SK-N-SH (cell line): Measurements from ENCODE around the gene ZNF683. TPM values are rescaled to one million over a fixed set of nuclear protein-coding genes. Genes with fewer than 3 reads are reported as not detected.

Experiments used
- CTCF ChIA-PET: fragments of 300-600, 350-600 bp; formaldehyde crosslinking; extraction: SDS; loops from one replicate; lab custom pipeline; 2021; lab: Yijun Ruan, JAX
- POLR2A ChIA-PET: fragments of 350-600 bp; sonication (Branson Sonifier 250); formaldehyde crosslinking; extraction: SDS; loops from one replicate; lab custom pipeline; 2020; ENCODE audit warnings: antibody characterized with exemption, inconsistent platforms; lab: Yijun Ruan, JAX
- DNase-seq: peaks from one replicate; pipeline ENCODE4 v3.0.0; 2012
- H2AFZ ChIP-seq: fragments of 200-600 bp; sonication (generic); 2 replicates; pipeline ENCODE4 v1.8.1; 2016; ENCODE audit warnings: antibody characterized with exemption, mild to moderate bottlenecking, low read depth
- H3F3A ChIP-seq: fragments of 200-600 bp; sonication (generic); replicated peaks from 2 replicates; pipeline ENCODE3; 2016; ENCODE audit warnings: antibody characterized with exemption, mild to moderate bottlenecking; ENCODE audit not compliant: insufficient read depth
- H3K27ac ChIP-seq, 2 experiments: fragments of 200-500 bp in 1 of 2; fragments of 200-600 bp in 1 of 2; sonication (Bioruptor generic) in 1 of 2; sonication (generic), shearing (Covaris generic) in 1 of 2; 2 replicates each; pipeline versions ENCODE4 v1.5.1 to v1.6.1; 2014 to 2016; ENCODE audit warnings: low read depth in 2 of 2, inconsistent platforms in 1 of 2, low read length in 1 of 2, mild to moderate bottlenecking in 1 of 2, mixed read lengths in 1 of 2
- H3K27me3 ChIP-seq: fragments of 200-600 bp; sonication (generic), shearing (Covaris generic); 2 replicates; pipeline ENCODE4 v1.6.1; 2016; ENCODE audit warnings: mixed run types; ENCODE audit not compliant: insufficient read depth
- H3K36me3 ChIP-seq, 2 experiments: fragments of 200-500 bp in 1 of 2; fragments of 200-600 bp in 1 of 2; sonication (Bioruptor generic) in 1 of 2; sonication (generic) in 1 of 2; replicated peaks in 1 of 2; 2 replicates each; pipeline versions ENCODE3 to v1.5.1; 2014 to 2016; ENCODE audit warnings: low read length in 1 of 2, mild to moderate bottlenecking in 1 of 2; ENCODE audit not compliant: insufficient read depth in 2 of 2, control insufficient read depth in 1 of 2
- H3K4me1 ChIP-seq, 2 experiments: fragments of 200-500 bp in 1 of 2; fragments of 200-600 bp in 1 of 2; sonication (Bioruptor generic) in 1 of 2; sonication (generic), shearing (Covaris generic) in 1 of 2; 2 replicates each; pipeline versions ENCODE4 v1.5.1 to v1.6.1; 2014 to 2016; ENCODE audit warnings: low read depth in 1 of 2, low read length in 1 of 2, mixed run types in 1 of 2; ENCODE audit not compliant: insufficient read depth in 2 of 2, control insufficient read depth in 1 of 2
- H3K4me2 ChIP-seq: fragments of 200-600 bp; sonication (generic), shearing (Covaris generic); 2 replicates; pipeline ENCODE4 v1.6.1; 2017; ENCODE audit warnings: mixed run types
- H3K4me3 ChIP-seq, 2 experiments: fragments of 200-500 bp in 1 of 2; fragments of 200-600 bp in 1 of 2; sonication (Bioruptor generic) in 1 of 2; sonication (generic), shearing (Covaris generic) in 1 of 2; 2 replicates each; pipeline versions ENCODE4 v1.5.1 to v1.8.1; 2014 to 2016; ENCODE audit warnings: low read depth in 2 of 2, inconsistent platforms in 1 of 2, low read length in 1 of 2, mild to moderate bottlenecking in 1 of 2, mixed read lengths in 1 of 2, moderate library complexity in 1 of 2
- H3K79me2 ChIP-seq: fragments of 200-600 bp; sonication (generic); 2 replicates; pipeline ENCODE4 v1.8.1; 2017; ENCODE audit warnings: mild to moderate bottlenecking; ENCODE audit not compliant: insufficient read depth
- H3K9ac ChIP-seq: fragments of 200-600 bp; sonication (generic); 2 replicates; pipeline ENCODE4 v1.6.1; 2017; ENCODE audit warnings: mixed run types
- H3K9me2 ChIP-seq: fragments of 200-600 bp; sonication (generic); 2 replicates; pipeline ENCODE4 v1.6.1; 2017; ENCODE audit warnings: mixed run types
- H3K9me3 ChIP-seq: fragments of 200-600 bp; sonication (generic); 2 replicates; pipeline ENCODE4 v1.6.1; 2017; ENCODE audit warnings: mixed run types, mild to moderate bottlenecking, moderate library complexity
- H4K20me1 ChIP-seq: fragments of 200-600 bp; sonication (generic); 2 replicates; pipeline ENCODE4 v1.6.1; 2017; ENCODE audit warnings: mild to moderate bottlenecking, mixed run types; ENCODE audit not compliant: insufficient read depth
- CHD2 ChIP-seq: fragments of 150-350 bp; IDR thresholded peaks from 2 replicates; pipeline ENCODE4 v1.6.1; 2018; ENCODE audit warnings: low read length; ENCODE audit not compliant: partially characterized antibody
- CTCF ChIP-seq: fragments of 200-600 bp; sonication (generic); IDR thresholded peaks from 2 replicates; pipeline ENCODE4 v1.6.1; 2017; ENCODE audit warnings: antibody characterized with exemption, mild to moderate bottlenecking, moderate library complexity
- ELF1 ChIP-seq: IDR thresholded peaks from 2 replicates; pipeline ENCODE4 v1.4.0; 2012
- EP300 ChIP-seq, 2 experiments: IDR thresholded peaks; 2 replicates each; pipeline versions ENCODE4 v1.4.0 to v1.6.1; 2012; ENCODE audit warnings: borderline replicate concordance in 1 of 2, low read depth in 1 of 2, low read length in 1 of 2
- FOXJ3 ChIP-seq: sonication (generic); formaldehyde crosslinking; IDR thresholded peaks from 2 replicates; pipeline ENCODE4 v1.5.1; 2020; ENCODE audit warnings: mild to moderate bottlenecking, missing genetic modification reagents
- MAX ChIP-seq: IDR thresholded peaks from 2 replicates; pipeline ENCODE4 v1.4.0; 2012; ENCODE audit warnings: low read depth
- MEF2A ChIP-seq: IDR thresholded peaks from 2 replicates; pipeline ENCODE4 v1.4.0; 2012; ENCODE audit warnings: low read depth, borderline replicate concordance
- NFIC ChIP-seq: IDR thresholded peaks from 2 replicates; pipeline ENCODE4 v1.4.0; 2012; ENCODE audit warnings: borderline replicate concordance
- POLR2AphosphoS5 ChIP-seq: IDR thresholded peaks from 2 replicates; pipeline ENCODE4 v1.6.1; 2012; ENCODE audit warnings: low read depth, low read length
- RCOR1 ChIP-seq: fragments of 150-350 bp; IDR thresholded peaks from 2 replicates; pipeline ENCODE4 v1.6.1; 2017; ENCODE audit warnings: antibody characterized with exemption, low read length
- REST ChIP-seq: IDR thresholded peaks from 2 replicates; pipeline ENCODE4 v1.6.1; 2012; ENCODE audit warnings: mild to moderate bottlenecking, low read depth, low read length, moderate library complexity
- RFX5 ChIP-seq: IDR thresholded peaks from 2 replicates; pipeline ENCODE4 v1.6.1; 2012; ENCODE audit warnings: mild to moderate bottlenecking, improper control_type of control experiment, low read length
- SMC3 ChIP-seq: IDR thresholded peaks from 2 replicates; pipeline ENCODE4 v1.6.1; 2012; ENCODE audit warnings: low read depth, low read length, improper control_type of control experiment
- TCF12 ChIP-seq: IDR thresholded peaks from 2 replicates; pipeline ENCODE4 v1.4.0; 2012
- USF1 ChIP-seq: IDR thresholded peaks from 2 replicates; pipeline ENCODE4 v1.4.0; 2012; ENCODE audit warnings: low read depth, borderline replicate concordance
- YY1 ChIP-seq: IDR thresholded peaks from 2 replicates; pipeline ENCODE4 v1.4.0; 2012; ENCODE audit warnings: low read depth, mild to moderate bottlenecking
- ZBTB33 ChIP-seq: IDR thresholded peaks from 2 replicates; pipeline ENCODE4 v1.4.0; 2012; ENCODE audit warnings: low read depth, borderline replicate concordance
- WGBS: methylation state at CpG from one replicate; pipeline ENCODE4 v1.1.6; 2017; ENCODE audit warnings: low lambda C conversion rate; 5-methylcytosine and 5-hydroxymethylcytosine counted together
- polyA plus RNA-seq, 3 experiments: library from polyadenylated mRNA; depleted of rRNA; stranded (reverse); fragments of >200 nt; gene quantifications; 2 replicates each; pipeline ENCODE4 v1.2.3, GENCODE V29; 2012

Gene ZNF683
- polyA plus RNA-seq, 1 of the 3 experiments (the other 2 are of a cell fraction): not detected

- TF ChIP-seq CTCF (no peak), YY1 (no peak)
- TF ChIP-seq, all 33 proteins: peak for 0
Measured at GRCh38 chr1:26399034-26399433, 26.5 kb upstream of the ZNF683 start (continued).

GRCh38 chr1:26395754-26396153 lies 23.2 kb upstream of the ZNF683 start:
- H3K79me2 ChIP-seq: no peaks in the 10 kb centered on the region
- no peak overlapping the region for H3K4me2 ChIP-seq
- no peak for DNase-seq
- no peaks in the 10 kb centered on the region for H3K9me2 ChIP-seq
- no peak overlapping the region for H3K27ac ChIP-seq
- H3K4me1 ChIP-seq: no peaks in the 10 kb centered on the region
- H3K27me3 ChIP-seq: no peaks in the 10 kb centered on the region
- no peak overlapping the region for H3K4me3 ChIP-seq
- TF ChIP-seq ELF1: no peak
- TF ChIP-seq ZBTB33: no peak
- no peak for TF ChIP-seq EP300 (IDR thresholded peaks at IDR 0.05; ENCODE audit: borderline replicate concordance in 1 of 2, low read depth in 1 of 2, low read length in 1 of 2)
- TF ChIP-seq USF1: no peak
- no peak for TF ChIP-seq MAX
- TF ChIP-seq TCF12: no peak
- no peak for TF ChIP-seq NFIC
- no peak for TF ChIP-seq MEF2A
- no peak for TF ChIP-seq SMC3
- no peak for TF ChIP-seq RCOR1
- no peak for TF ChIP-seq REST
- no peak for TF ChIP-seq FOXJ3 (CRISPR knock-in tag)
- TF ChIP-seq CHD2: no peak
- no peak for TF ChIP-seq RFX5
- no peak for TF ChIP-seq POLR2AphosphoS5
- WGBS: 86% methylated on average over 8 of the region's 8 CpGs
- no peaks in the 10 kb centered on the region for H3K9me3 ChIP-seq
- POLR2A ChIA-PET: no interaction called here
- no peak overlapping the region for H3K9ac ChIP-seq
- H4K20me1 ChIP-seq: no peaks in the 10 kb centered on the region
- H3F3A ChIP-seq: no peaks in the 10 kb centered on the region
- CTCF ChIA-PET: interaction anchor here (1.0 to 4.5 kb wide), 10 partner anchors 10 to 357 kb away, joined by 3 to 21 read pairs (median 3); no protein-coding TSS in a partner anchor
- H3K36me3 ChIP-seq: no peaks in the 10 kb centered on the region
- H2AFZ ChIP-seq: no peak overlapping the region
